ENCODE data around the gene ARV1. TPM values are rescaled to one million over a fixed set of nuclear protein-coding genes. Genes with fewer than 3 reads are reported as not detected.
"Not testable (repeated sequence)": the region's sequence is repeated elsewhere in the genome, so short reads cannot be mapped to it uniquely, and the experiment has no call there.

Gene ARV1
- total and polyA plus RNA-seq, 12 donors: 19.8 to 60.3 (median 26.5) TPM

- peaks cover 0 to 21% (median 7%) of the 10 kb centered on the region in 11 donors for H3K9me3 ChIP-seq
- ATAC-seq (no peak), DNase-seq (no peak)
- no peaks in the 10 kb centered on the region for H3K36me3 ChIP-seq
- intact Hi-C loops (cut with DNase I): loop anchor here in 1 of 10 donors (2.0 kb wide), 1 partner anchor 19 kb away; no protein-coding TSS in a partner anchor
- H3K27me3 ChIP-seq: peaks cover 0 to 36% (median 7%) of the 10 kb centered on the region in 7 donors
- peaks cover 2 to 34% (median 21%) of the 10 kb centered on the region in 9 donors for H3K4me1 ChIP-seq
- TF ChIP-seq CTCF (IDR thresholded peaks at IDR 0.05): no peak
- H3K27ac ChIP-seq: no peak overlapping the region
- H3K4me3 ChIP-seq: no peak overlapping the region
- 67 to 73% methylated on average over 9 of the region's 9 CpGs for WGBS, 2 donors
Observed at GRCh38 chr1:231041719-231042261, 62.9 kb downstream of the ARV1 start.

- Histone ChIP-seq H3K27me3 (peaks cover 0 to 28% (median 2%) of the 10 kb centered on the region in 7 donors), H3K27ac (no peak overlapping the region), H3K9me3 (peaks cover 0 to 21% (median 7%) of the 10 kb centered on the region in 11 donors), H3K36me3 (no peaks in the 10 kb centered on the region), H3K4me3 (no peak overlapping the region), H3K4me1 (peaks cover 0 to 12% (median 6%) of the 10 kb centered on the region in 9 donors)
- DNase-seq: no peak
- WGBS, 2 donors: 100% methylated on average over 1 of the region's 1 CpG
- no peak for ATAC-seq
- TF ChIP-seq CTCF (IDR thresholded peaks at IDR 0.05): no peak
- intact Hi-C loops (cut with DNase I): no loop called here
Observed at GRCh38 chr1:231044588-231044987, 65.7 kb downstream of the ARV1 start.

GRCh38 chr1:231045286-231045685 is 66.4 kb downstream of the ARV1 start:
- intact Hi-C loops (cut with DNase I): no loop called here
- TF ChIP-seq CTCF (IDR thresholded peaks at IDR 0.05): no peak
- Histone ChIP-seq H3K4me3 (no peak overlapping the region), H3K9me3 (peaks cover 0 to 21% (median 7%) of the 10 kb centered on the region in 11 donors), H3K27me3 (peaks cover 0 to 25% (median 0%) of the 10 kb centered on the region in 7 donors), H3K36me3 (no peaks in the 10 kb centered on the region), H3K4me1 (peaks cover 0 to 9% (median 6%) of the 10 kb centered on the region in 9 donors), H3K27ac (no peak overlapping the region)
- ATAC-seq (no peak), DNase-seq (no peak)

- H3K27ac ChIP-seq; intact Hi-C loops (cut with DNase I); DNase-seq; H3K4me3 ChIP-seq; H3K36me3 ChIP-seq; ATAC-seq; H3K4me1 ChIP-seq: not testable (repeated sequence)
- peaks cover 0 to 21% (median 7%) of the 10 kb centered on the region in 11 donors for H3K9me3 ChIP-seq
- 87 to 88% methylated on average over 10 of the region's 10 CpGs for WGBS, 2 donors
- peaks cover 0 to 19% (median 0%) of the 10 kb centered on the region in 7 donors for H3K27me3 ChIP-seq
Observed at GRCh38 chr1:231045921-231046729, 67.2 kb downstream of the ARV1 start.
